Endodermal cell (in vitro differentiated cells): ENCODE results near the gene IFNA14. TPM values are rescaled to one million over a fixed set of nuclear protein-coding genes. Genes with fewer than 3 reads are reported as not detected.
"Not testable (repeated sequence)": the region's sequence is repeated elsewhere in the genome, so short reads cannot be mapped to it uniquely, and the experiment has no call there.

Experiments
- DNase-seq: peaks from one replicate; pipeline ENCODE4 v3.0.0-alpha.2; 2017
- H3K27ac ChIP-seq: 2 replicates; pipeline ENCODE4 v1.5.1; 2013; ENCODE audit warnings: mild to moderate bottlenecking, low read depth, low read length, moderate library complexity
- H3K27me3 ChIP-seq: 2 replicates; pipeline ENCODE4 v1.6.1; 2013; ENCODE audit warnings: mild to moderate bottlenecking, low read length, moderate library complexity; ENCODE audit not compliant: insufficient read depth, control insufficient read depth, poor library complexity, severe bottlenecking
- H3K36me3 ChIP-seq: 2 replicates; pipeline ENCODE4 v1.7.0; 2013; ENCODE audit warnings: mild to moderate bottlenecking, low read length, moderate library complexity; ENCODE audit not compliant: control insufficient read depth, insufficient read depth
- H3K4me1 ChIP-seq: one replicate; pipeline ENCODE4 v1.7.0; 2013; ENCODE audit warnings: low read length; ENCODE audit not compliant: control insufficient read depth, insufficient read depth
- H3K4me3 ChIP-seq: 2 replicates; pipeline ENCODE4 v1.5.1; 2013; ENCODE audit warnings: mild to moderate bottlenecking, low read length, moderate library complexity
- H3K9ac ChIP-seq: 2 replicates; pipeline ENCODE4 v1.6.1; 2013; ENCODE audit warnings: mild to moderate bottlenecking, low read length, moderate library complexity; ENCODE audit not compliant: poor library complexity, severe bottlenecking; ENCODE audit errors: extremely low read depth
- H3K9me3 ChIP-seq: 2 replicates; pipeline ENCODE4 v1.6.1; 2013; ENCODE audit warnings: mild to moderate bottlenecking, low read length, moderate library complexity; ENCODE audit not compliant: control insufficient read depth
- H3K27ac Mint-ChIP-seq: 2 replicates; pipeline ENCODE4 v1.8.0; 2020; ENCODE audit warnings: mixed read lengths
- H3K27me3 Mint-ChIP-seq: 2 replicates; pipeline ENCODE4 v1.8.0; 2021; ENCODE audit warnings: mild to moderate bottlenecking, mixed read lengths; ENCODE audit not compliant: insufficient read depth
- H3K36me3 Mint-ChIP-seq: 2 replicates; pipeline ENCODE4 v1.8.0; 2020; ENCODE audit warnings: low read depth, mixed read lengths
- H3K4me1 Mint-ChIP-seq: 2 replicates; pipeline ENCODE4 v1.8.0; 2020; ENCODE audit warnings: mixed read lengths
- H3K4me3 Mint-ChIP-seq: 2 replicates; pipeline ENCODE4 v1.8.0; 2020; ENCODE audit warnings: mild to moderate bottlenecking, moderate library complexity, mixed read lengths
- H3K9me3 Mint-ChIP-seq: 2 replicates; pipeline ENCODE4 v1.8.0; 2020; ENCODE audit warnings: mild to moderate bottlenecking, mixed read lengths
- CTCF ChIP-seq: fragments of 200-600 bp; sonication (generic); conservative IDR thresholded peaks from 2 replicates; pipeline ENCODE4 v1.5.0; 2021; ENCODE audit warnings: antibody characterized with exemption, mild to moderate bottlenecking
- whole genome bisulfite sequencing, 2 experiments: methylation state at CpG; one replicate each; pipeline versions ENCODE4 v1.1.5 to v1.1.7; 2013; ENCODE audit warnings: missing lambda C conversion rate in 2 of 2, mixed read lengths in 1 of 2; ENCODE audit not compliant: insufficient coverage in 1 of 2, insufficient read length in 1 of 2; 5-methylcytosine and 5-hydroxymethylcytosine counted together
- total RNA-seq, 2 donors: library from RNA; stranded (reverse); fragmentation: NEBNext Ultra II Directional in 1 of 2; extraction: Animal tissue kit (Norgen Biotek cat#: 25700) in 1 of 2; gene quantifications; 2 replicates in 1 of 2; 3 replicates in 1 of 2; pipeline ENCODE4 v1.2.1, GENCODE V29; 2021

Gene IFNA14
- total RNA-seq, 2 donors from 2014 or later: not detected

GRCh38 chr9:21210311-21210710, 29.5 kb downstream of the IFNA14 start:
- no peak overlapping the region for H3K27ac Mint-ChIP-seq
- no peaks in the 10 kb centered on the region for H3K9me3 Mint-ChIP-seq
- H3K9me3 ChIP-seq: no peaks in the 10 kb centered on the region
- no peak overlapping the region for H3K4me3 ChIP-seq
- TF ChIP-seq CTCF: no peak
- H3K27ac ChIP-seq: no peak overlapping the region
- H3K27me3 Mint-ChIP-seq: peaks cover 25% of the 10 kb centered on the region
- 94 to 96% methylated on average over 7 of the region's 7 CpGs for WGBS, 2 experiments
- H3K27me3 ChIP-seq: no peaks in the 10 kb centered on the region
- H3K4me1 Mint-ChIP-seq: no peaks in the 10 kb centered on the region
- no peaks in the 10 kb centered on the region for H3K36me3 Mint-ChIP-seq
- H3K36me3 ChIP-seq: no peaks in the 10 kb centered on the region
- DNase-seq: no peak
- no peak overlapping the region for H3K9ac ChIP-seq
- H3K4me3 Mint-ChIP-seq: no peak overlapping the region
- H3K4me1 ChIP-seq: no peaks in the 10 kb centered on the region

DNA sequence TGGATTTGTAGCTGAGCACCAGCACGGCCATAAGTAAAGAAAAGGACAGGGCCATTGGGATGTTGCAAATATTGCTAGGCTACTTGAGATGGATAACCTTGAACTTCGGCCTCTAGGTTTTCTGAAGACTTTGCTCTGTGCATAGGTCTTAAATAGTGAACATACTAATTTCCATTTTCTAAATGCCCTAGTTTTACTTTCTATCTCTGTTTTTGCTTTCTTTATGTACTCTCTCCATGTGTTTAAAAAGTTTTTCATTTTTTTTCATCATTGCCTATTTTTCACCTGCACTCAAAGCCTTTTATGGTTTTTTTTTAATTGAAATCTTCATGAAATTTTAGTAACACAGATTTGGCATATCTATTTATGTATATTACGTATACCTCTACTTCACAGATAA, 32.8 kb downstream of the IFNA14 start, which contains the start of gene IFNA10:
Gene IFNA10, minus strand, starts transcription at position 101 of the 400 bp plus-strand sequence. Its CDS starts 46 bp downstream, at position 55.
- H3K4me3 ChIP-seq, H3K9ac ChIP-seq, H3K4me1 ChIP-seq, H3K27me3 ChIP-seq, H3K36me3 Mint-ChIP-seq, DNase-seq, H3K9me3 ChIP-seq, H3K9me3 Mint-ChIP-seq, H3K4me3 Mint-ChIP-seq, H3K27ac ChIP-seq, H3K36me3 ChIP-seq, H3K4me1 Mint-ChIP-seq, H3K27ac Mint-ChIP-seq: not testable (repeated sequence)
- 93% methylated on average over 1 of the region's 3 CpGs; no CpG with 5 or more reads in 1 of the 2 experiments for whole genome bisulfite sequencing, 2 experiments
- H3K27me3 Mint-ChIP-seq: peaks cover 23% of the 10 kb centered on the region

GRCh38 chr9:21205204-21205603, 34.6 kb downstream of the IFNA14 start:
- H3K27ac ChIP-seq: no peak overlapping the region
- Mint-ChIP-seq H3K4me1 (no peaks in the 10 kb centered on the region), H3K27ac (no peak overlapping the region), H3K9me3 (peaks cover 2% of the 10 kb centered on the region), H3K27me3 (peaks cover 19% of the 10 kb centered on the region), H3K4me3 (no peak overlapping the region), H3K36me3 (no peaks in the 10 kb centered on the region)
- DNase-seq: no peak
- H3K4me3 ChIP-seq: no peak overlapping the region
- H3K9me3 ChIP-seq: no peaks in the 10 kb centered on the region
- TF ChIP-seq CTCF: no peak
- no peaks in the 10 kb centered on the region for H3K27me3 ChIP-seq
- no peaks in the 10 kb centered on the region for H3K36me3 ChIP-seq
- no peak overlapping the region for H3K9ac ChIP-seq
- no peaks in the 10 kb centered on the region for H3K4me1 ChIP-seq

DNA sequence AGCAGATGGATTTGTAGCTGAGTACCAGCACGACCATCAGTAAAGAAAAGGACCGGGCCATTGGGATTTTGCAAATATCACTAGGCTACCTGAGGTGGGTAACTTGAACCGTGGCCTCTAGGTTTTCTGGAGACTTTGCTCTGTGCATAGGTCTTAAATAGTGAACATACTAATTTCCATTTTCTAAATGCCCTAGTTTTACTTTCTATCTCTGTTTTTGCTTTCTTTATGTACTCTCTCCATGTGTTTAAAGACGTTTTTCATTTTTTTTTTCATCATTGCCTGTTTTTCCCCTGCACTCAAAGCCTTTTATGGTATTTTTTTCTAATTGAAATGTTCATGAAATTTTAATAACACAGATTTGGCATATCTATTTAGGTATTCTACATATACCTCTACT, 37.7 kb downstream of the IFNA14 start, which contains the start of gene IFNA7:
Gene IFNA7, minus strand, starts transcription at position 101 of the 400 bp plus-strand sequence. Its CDS starts 40 bp downstream, at position 61.
- not testable (repeated sequence) for H3K4me3 ChIP-seq, H3K4me1 Mint-ChIP-seq, H3K9me3 Mint-ChIP-seq, H3K9ac ChIP-seq, DNase-seq, H3K27ac Mint-ChIP-seq, H3K4me3 Mint-ChIP-seq, H3K27ac ChIP-seq, H3K36me3 Mint-ChIP-seq, H3K9me3 ChIP-seq, H3K36me3 ChIP-seq, H3K4me1 ChIP-seq, H3K27me3 ChIP-seq
- 69% methylated on average over 2 to 4 of the region's 4 CpGs for WGBS, 2 experiments
- H3K27me3 Mint-ChIP-seq: peaks cover 24% of the 10 kb centered on the region
